ENCODE results near the gene HSFX4.
"Not testable (repeated sequence)": the region's sequence is repeated elsewhere in the genome, so short reads cannot be mapped to it uniquely, and the experiment has no call there.

Gene HSFX4, protein sequence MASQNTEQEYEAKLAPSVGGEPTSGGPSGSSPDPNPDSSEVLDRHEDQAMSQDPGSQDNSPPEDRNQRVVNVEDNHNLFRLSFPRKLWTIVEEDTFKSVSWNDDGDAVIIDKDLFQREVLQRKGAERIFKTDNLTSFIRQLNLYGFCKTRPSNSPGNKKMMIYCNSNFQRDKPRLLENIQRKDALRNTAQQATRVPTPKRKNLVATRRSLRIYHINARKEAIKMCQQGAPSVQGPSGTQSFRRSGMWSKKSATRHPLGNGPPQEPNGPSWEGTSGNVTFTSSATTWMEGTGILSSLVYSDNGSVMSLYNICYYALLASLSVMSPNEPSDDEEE

GRCh38 chrX:149929400-149929799 is at the start of gene HSFX4:
Gene HSFX4, plus strand, starts transcription at chrX:149929573. Its CDS starts 72 bp downstream, at chrX:149929645.
- H3K36me3 Mint-ChIP-seq, H3K9me3 Mint-ChIP-seq, H3K4me1 Mint-ChIP-seq, H3K27ac Mint-ChIP-seq, H3K4me3 Mint-ChIP-seq, H3K27me3 Mint-ChIP-seq: not testable (repeated sequence)

GRCh38 chrX:149881081-149881711 is 48.2 kb upstream of the HSFX4 start, which contains the start of gene MAGEA8:
Gene MAGEA8, plus strand, starts transcription at chrX:149881183. Its CDS starts 3,090 bp downstream, at chrX:149884273.
- H3K4me1 Mint-ChIP-seq, result no peaks in the 10 kb centered on the region
- no peak within 1 kb of the TSS for H3K27ac Mint-ChIP-seq
- H3K4me3 Mint-ChIP-seq, result no peak within 1 kb of the TSS
- peaks cover 1% of the 10 kb centered on the region for H3K27me3 Mint-ChIP-seq
- no peaks in the 10 kb centered on the region for H3K9me3 Mint-ChIP-seq
- H3K36me3 Mint-ChIP-seq, result no peaks in the 10 kb centered on the region

GRCh38 chrX:149890828-149891227 is 38.5 kb upstream of the HSFX4 start:
- not testable (repeated sequence) for H3K4me3 Mint-ChIP-seq, H3K36me3 Mint-ChIP-seq, H3K9me3 Mint-ChIP-seq, H3K4me1 Mint-ChIP-seq, H3K27me3 Mint-ChIP-seq, H3K27ac Mint-ChIP-seq

DNA sequence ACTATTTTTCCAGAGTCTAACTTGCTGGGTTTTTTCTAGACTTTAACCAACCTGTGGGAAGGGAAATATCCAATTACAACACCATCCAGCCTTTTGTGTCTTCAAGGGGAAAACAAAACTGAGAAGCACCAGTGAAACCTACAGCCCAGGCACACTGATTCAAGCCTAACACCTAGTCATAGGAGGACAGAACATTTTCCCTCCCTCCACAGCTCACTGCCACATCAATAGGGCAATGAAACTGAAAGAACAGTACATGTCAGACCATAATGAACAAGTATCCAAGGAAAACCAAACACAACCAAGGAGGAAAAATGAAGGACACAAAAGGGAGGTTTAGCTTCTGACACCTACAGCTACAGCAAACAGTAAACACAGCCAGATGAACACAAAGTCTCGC is 30.8 kb upstream of the HSFX4 start:
- Mint-ChIP-seq H3K27ac (no peak overlapping the region), H3K36me3 (no peaks in the 10 kb centered on the region), H3K4me1 (no peaks in the 10 kb centered on the region), H3K9me3 (no peaks in the 10 kb centered on the region), H3K4me3 (no peak overlapping the region), H3K27me3 (peaks cover 3% of the 10 kb centered on the region)

- Mint-ChIP-seq H3K4me1 (peaks cover 4% of the 10 kb centered on the region), H3K36me3 (peaks cover 3% of the 10 kb centered on the region), H3K27ac (no peak overlapping the region), H3K4me3 (no peak overlapping the region), H3K27me3 (peaks cover 2% of the 10 kb centered on the region), H3K9me3 (no peaks in the 10 kb centered on the region)
Measured at GRCh38 chrX:149903889-149904748, 25.3 kb upstream of the HSFX4 start.

- peaks cover 4% of the 10 kb centered on the region for H3K4me1 Mint-ChIP-seq
- no peak overlapping the region for H3K4me3 Mint-ChIP-seq
- peaks cover 6% of the 10 kb centered on the region for H3K9me3 Mint-ChIP-seq
- H3K27ac Mint-ChIP-seq, result no peak overlapping the region
- peaks cover 3% of the 10 kb centered on the region for H3K36me3 Mint-ChIP-seq
- H3K27me3 Mint-ChIP-seq, result no peaks in the 10 kb centered on the region
Measured at GRCh38 chrX:149908308-149908707, 21.1 kb upstream of the HSFX4 start.

DNA sequence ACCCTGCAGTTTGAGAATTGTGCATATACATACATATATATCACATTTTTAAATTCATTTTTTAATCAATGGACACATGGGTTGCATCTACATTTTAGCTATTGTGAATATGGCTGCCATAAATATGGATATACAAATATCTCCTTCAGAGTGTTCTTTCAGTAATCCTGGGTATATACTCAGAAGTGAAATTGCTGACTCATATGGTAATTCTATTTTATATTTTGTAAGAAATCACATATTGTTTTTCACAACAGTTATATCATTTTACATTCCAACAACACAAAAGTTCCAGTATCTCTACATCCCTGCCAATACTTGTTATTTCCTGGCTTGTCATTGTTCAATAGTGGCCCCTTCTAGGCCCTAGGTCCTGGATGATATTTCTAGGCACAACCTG is 20.6 kb upstream of the HSFX4 start:
- peaks cover 4% of the 10 kb centered on the region for H3K4me1 Mint-ChIP-seq
- H3K36me3 Mint-ChIP-seq, result peaks cover 3% of the 10 kb centered on the region
- H3K4me3 Mint-ChIP-seq, result no peak overlapping the region
- no peaks in the 10 kb centered on the region for H3K27me3 Mint-ChIP-seq
- peaks cover 6% of the 10 kb centered on the region for H3K9me3 Mint-ChIP-seq
- H3K27ac Mint-ChIP-seq, result no peak overlapping the region

DNA sequence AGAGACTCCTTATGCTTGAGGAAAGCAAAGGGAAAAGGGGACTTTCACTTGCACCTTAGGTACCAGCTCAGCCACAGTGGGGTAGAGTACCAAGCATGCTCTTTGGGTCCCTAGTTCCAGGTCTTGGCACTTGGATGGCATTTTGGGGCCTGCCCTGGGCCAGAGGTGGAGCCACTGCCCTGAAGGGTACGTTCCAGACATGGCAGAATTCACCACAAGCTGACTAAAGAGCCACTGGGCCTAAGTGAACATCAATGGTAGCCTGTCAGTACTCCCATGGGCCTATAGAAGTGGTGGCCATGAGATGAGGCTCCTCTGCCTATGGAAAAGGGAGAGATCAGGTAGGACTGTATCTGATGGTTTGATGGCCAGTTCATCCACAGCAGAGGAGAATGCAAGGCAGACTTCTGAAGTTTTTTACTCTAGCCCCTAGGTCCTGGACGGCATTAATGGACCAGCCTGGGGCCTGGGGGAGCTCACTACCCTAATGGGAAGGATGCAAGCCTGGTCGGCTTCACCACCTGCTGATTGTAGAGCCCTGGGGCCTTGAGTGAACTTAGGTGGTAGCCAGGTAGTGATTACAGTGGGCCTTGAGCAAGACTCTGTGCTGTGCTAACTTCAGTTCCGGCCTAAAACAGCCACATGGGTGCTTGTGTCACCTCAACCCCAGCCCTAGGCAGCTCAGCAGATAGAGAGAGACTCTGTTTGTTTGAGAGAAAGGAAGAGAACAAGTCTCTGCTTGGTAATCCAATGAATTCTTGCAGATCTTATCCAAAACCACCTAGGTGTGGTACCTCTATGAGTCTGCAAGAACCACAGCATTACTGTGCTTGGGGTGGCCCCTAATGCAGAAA is 19.8 kb upstream of the HSFX4 start:
- H3K4me1 Mint-ChIP-seq, result no peaks in the 10 kb centered on the region
- peaks cover 6% of the 10 kb centered on the region for H3K9me3 Mint-ChIP-seq
- H3K27me3 Mint-ChIP-seq, result no peaks in the 10 kb centered on the region
- peaks cover 3% of the 10 kb centered on the region for H3K36me3 Mint-ChIP-seq
- H3K27ac Mint-ChIP-seq, result no peak overlapping the region
- no peak overlapping the region for H3K4me3 Mint-ChIP-seq

DNA sequence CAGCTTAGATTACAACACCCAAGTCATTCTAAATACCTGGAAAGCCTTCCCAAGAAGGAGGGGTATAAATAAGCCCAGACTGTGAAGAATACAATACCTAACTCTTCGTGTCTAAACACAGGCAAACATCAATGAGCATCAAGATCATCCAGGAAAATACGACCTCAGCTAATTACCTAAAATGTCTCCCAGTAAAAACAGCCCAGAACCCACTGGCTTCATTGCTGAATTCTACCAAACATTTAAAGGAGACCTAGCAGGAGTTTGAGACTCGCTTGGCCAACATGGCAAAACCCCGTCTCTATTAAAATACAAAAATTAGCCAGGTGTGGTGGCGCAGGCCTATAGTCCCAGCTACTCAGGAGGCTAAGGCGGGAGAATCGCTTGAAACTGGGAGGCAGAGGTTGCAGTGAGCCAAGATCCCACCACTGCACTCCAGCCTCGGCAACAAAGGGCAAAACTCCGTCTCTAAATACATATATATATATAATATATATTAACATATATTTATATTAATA is 19.1 kb upstream of the HSFX4 start:
- H3K4me1 Mint-ChIP-seq, result no peaks in the 10 kb centered on the region
- H3K27ac Mint-ChIP-seq, result no peak overlapping the region
- H3K4me3 Mint-ChIP-seq, result no peak overlapping the region
- H3K9me3 Mint-ChIP-seq, result peaks cover 6% of the 10 kb centered on the region
- no peaks in the 10 kb centered on the region for H3K27me3 Mint-ChIP-seq
- peaks cover 3% of the 10 kb centered on the region for H3K36me3 Mint-ChIP-seq

GRCh38 chrX:149916745-149917392 is 12.5 kb upstream of the HSFX4 start:
- H3K36me3 Mint-ChIP-seq, result no peaks in the 10 kb centered on the region
- H3K27ac Mint-ChIP-seq, result no peak overlapping the region
- H3K4me3 Mint-ChIP-seq, result no peak overlapping the region
- no peaks in the 10 kb centered on the region for H3K4me1 Mint-ChIP-seq
- peaks cover 6% of the 10 kb centered on the region for H3K9me3 Mint-ChIP-seq
- H3K27me3 Mint-ChIP-seq, result no peaks in the 10 kb centered on the region

GRCh38 chrX:149923836-149924235 is 5.5 kb upstream of the HSFX4 start:
- not testable (repeated sequence) for H3K4me1 Mint-ChIP-seq, H3K4me3 Mint-ChIP-seq, H3K27me3 Mint-ChIP-seq, H3K9me3 Mint-ChIP-seq, H3K36me3 Mint-ChIP-seq, H3K27ac Mint-ChIP-seq

DNA sequence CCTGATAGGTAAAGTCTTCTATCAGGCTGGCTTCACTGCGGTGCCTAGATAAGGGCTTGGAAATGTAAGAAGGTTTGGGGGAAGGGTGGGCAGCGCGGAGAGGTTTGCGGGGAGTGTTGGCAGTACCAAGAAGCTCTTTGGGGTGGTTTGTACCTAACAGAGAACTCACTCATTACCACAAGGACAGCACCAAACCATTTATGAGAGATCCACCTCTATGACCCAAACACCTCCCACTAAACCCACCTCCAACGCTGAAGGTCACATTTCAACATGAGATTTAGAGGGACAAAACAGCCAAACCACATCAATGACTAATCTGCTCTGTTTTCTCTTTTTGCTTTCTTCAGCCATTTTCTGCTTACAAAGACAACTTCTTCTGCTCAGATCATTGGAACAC is 4.9 kb upstream of the HSFX4 start:
- H3K27ac Mint-ChIP-seq, H3K4me3 Mint-ChIP-seq, H3K27me3 Mint-ChIP-seq, H3K36me3 Mint-ChIP-seq, H3K4me1 Mint-ChIP-seq, H3K9me3 Mint-ChIP-seq: not testable (repeated sequence)

- not testable (repeated sequence) for H3K4me3 Mint-ChIP-seq, H3K4me1 Mint-ChIP-seq, H3K9me3 Mint-ChIP-seq, H3K27me3 Mint-ChIP-seq, H3K36me3 Mint-ChIP-seq, H3K27ac Mint-ChIP-seq
Measured at GRCh38 chrX:149927245-149927963, 2.0 kb upstream of the HSFX4 start.

DNA sequence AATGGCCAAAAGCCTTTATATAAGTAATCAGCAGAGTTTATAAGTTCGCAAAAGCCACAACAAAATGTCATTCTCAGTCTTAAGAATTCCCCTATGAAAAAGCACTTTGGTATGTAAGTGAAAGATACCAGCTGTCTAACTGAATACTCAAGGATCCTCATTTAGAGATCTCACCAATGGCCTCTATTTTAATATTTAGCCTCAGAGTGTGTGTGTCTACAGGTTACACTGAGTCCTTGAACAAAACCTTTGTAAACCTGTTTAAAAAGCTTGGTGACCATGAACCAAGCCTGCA is 1.5 kb upstream of the HSFX4 start:
- H3K4me1 Mint-ChIP-seq, H3K36me3 Mint-ChIP-seq, H3K27me3 Mint-ChIP-seq, H3K4me3 Mint-ChIP-seq, H3K27ac Mint-ChIP-seq, H3K9me3 Mint-ChIP-seq: not testable (repeated sequence)
